Gastrocnemius medialis (tissue), 4 donors: ENCODE measurements around the gene PDF.

Experiments used
- CTCF ChIP-seq, 5 experiments: fragments of 450-650 bp in 3 of 5; fragments of 200-600 bp in 2 of 5; sonication (generic) in 2 of 5; IDR thresholded peaks in 4 of 5; conservative IDR thresholded peaks in 1 of 5; 1 replicate in 4 of 5; 2 replicates in 1 of 5; pipeline ENCODE4 v1.5.1; 2016 to 2019; ENCODE audit warnings: antibody characterized with exemption in 5 of 5, mild to moderate bottlenecking in 3 of 5, moderate library complexity in 3 of 5
- POLR2A ChIP-seq, 2 donors: fragments of 450-650 bp; IDR thresholded peaks; one replicate each; pipeline ENCODE4 v1.6.1; 2017; ENCODE audit warnings: antibody characterized with exemption in 2 of 2, mild to moderate bottlenecking in 2 of 2, moderate library complexity in 2 of 2

DNA sequence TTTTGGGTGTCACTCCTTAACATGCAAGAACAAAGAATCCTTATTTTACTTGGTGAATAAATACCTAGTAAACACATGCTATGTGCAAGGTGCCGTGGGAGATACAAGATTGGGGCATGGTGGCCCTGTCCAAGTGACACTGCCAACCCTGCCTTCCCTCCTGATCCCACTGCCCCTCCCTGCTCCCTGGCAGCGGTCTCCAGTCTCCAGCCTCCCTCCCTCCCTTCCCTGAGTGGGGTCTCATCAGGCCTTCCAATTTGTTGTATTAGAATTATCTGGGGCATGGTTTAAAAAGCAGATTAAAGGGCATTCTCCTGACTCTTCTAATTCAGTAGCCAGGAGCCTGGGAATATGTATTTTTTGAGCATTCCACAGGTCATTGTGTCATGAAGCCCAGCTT is 33.7 kb upstream of the PDF start:
- TF ChIP-seq CTCF (IDR thresholded peaks at IDR 0.05 in 4 of 5, conservative IDR thresholded peaks at IDR 0.05 in 1 of 5), result no peak
- no peak for TF ChIP-seq POLR2A (IDR thresholded peaks at IDR 0.05)
